IMR-90 (cell line): ENCODE data around the gene THAP6.

Experiments
- CTCF ChIP-seq: conservative IDR thresholded peaks from 2 replicates; pipeline ENCODE4 v1.5.1; 2012; ENCODE audit warnings: mild to moderate bottlenecking, low read depth, low read length, improper control_type of control experiment
- FOS ChIP-seq: fragments of 150-350 bp; IDR thresholded peaks from 2 replicates; pipeline ENCODE4 v1.6.1; 2016; ENCODE audit warnings: low read depth, low read length
- MAFK ChIP-seq: IDR thresholded peaks from 2 replicates; pipeline ENCODE4 v1.6.1; 2012; ENCODE audit warnings: low read depth, low read length, improper control_type of control experiment
- POLR2A ChIP-seq: IDR thresholded peaks from 2 replicates; pipeline ENCODE4 v1.6.1; 2012; ENCODE audit warnings: mild to moderate bottlenecking, low read depth, low read length
- RFX5 ChIP-seq: IDR thresholded peaks from 2 replicates; pipeline ENCODE4 v1.8.0; 2012; ENCODE audit warnings: low read depth, mild to moderate bottlenecking, low read length, moderate library complexity
- USF2 ChIP-seq: fragments of 150-350 bp; IDR thresholded peaks from 2 replicates; pipeline ENCODE4 v1.6.1; 2017; ENCODE audit warnings: mild to moderate bottlenecking, antibody characterized with exemption, low read length, low read depth

- no peak for TF ChIP-seq CTCF
- TF ChIP-seq RFX5: no peak
- TF ChIP-seq MAFK: no peak
- TF ChIP-seq POLR2A: no peak
- no peak for TF ChIP-seq USF2
- TF ChIP-seq FOS: no peak
These were observed 16.2 kb upstream of the THAP6 start for GRCh38 chr4:75498041-75498440.
